ENCODE measurements around the gene DOCK9.

- TF ChIP-seq POLR2A (IDR thresholded peaks at IDR 0.05) (no peak), CTCF (IDR thresholded peaks at IDR 0.05) (no peak)
Observed at GRCh38 chr13:98888222-98888889, 89.5 kb downstream of the DOCK9 start.
